ENCODE results near the gene EML6. TPM values are rescaled to one million over a fixed set of nuclear protein-coding genes. Genes with fewer than 3 reads are reported as not detected.

Gene EML6
- total RNA-seq, 1 donor from 2014 or later: 0.90 TPM

DNA sequence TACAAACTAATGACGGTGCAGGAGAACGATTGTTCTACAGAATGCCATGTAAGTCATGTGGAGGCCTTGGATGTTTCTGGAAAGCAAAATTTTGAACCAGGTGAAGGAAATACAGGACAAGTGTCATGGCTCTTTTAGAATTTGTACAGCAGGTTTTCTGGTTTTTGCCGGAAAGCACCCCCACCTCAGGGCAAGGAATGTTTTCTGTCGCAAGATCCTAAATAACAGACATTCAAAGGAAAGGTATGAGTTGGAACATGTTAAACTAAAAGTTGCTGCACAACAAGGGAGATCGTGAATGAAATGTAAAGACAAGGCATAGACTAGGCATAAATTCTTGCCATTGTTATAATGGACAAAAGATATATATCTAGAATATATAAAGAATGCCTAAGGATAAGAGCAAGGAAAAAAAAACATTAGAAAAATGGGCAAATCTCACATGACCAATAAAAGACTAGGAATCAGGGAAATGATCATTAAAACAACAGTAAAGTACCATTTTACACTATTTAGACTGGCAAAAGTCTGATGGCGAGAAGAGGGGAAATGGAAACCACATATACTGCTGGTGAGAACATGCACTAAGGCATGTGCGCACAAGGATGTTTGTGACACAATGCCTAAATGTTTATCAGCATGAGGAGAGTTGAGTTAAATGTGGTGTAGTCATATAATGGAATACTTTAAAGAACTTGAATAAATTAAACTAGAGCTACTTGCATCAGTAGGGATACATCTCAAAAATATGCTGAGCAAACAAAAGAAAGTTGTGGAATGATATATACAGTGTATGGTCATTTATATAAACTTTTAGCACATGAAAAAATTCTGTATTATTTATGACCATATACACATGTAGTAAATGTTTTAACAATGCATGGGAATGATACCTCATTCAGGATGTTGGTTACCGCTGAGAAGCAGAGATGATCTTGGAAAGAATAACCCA is 127.0 kb downstream of the EML6 start:
- H3K27ac Mint-ChIP-seq (ENCODE audit: unreplicated experiment): no peak overlapping the region
- no peak for DNase-seq (ENCODE audit: low spot score)
- no peaks in the 10 kb centered on the region for H3K4me1 Mint-ChIP-seq (ENCODE audit: unreplicated experiment)
- TF ChIP-seq, protein P1, sequence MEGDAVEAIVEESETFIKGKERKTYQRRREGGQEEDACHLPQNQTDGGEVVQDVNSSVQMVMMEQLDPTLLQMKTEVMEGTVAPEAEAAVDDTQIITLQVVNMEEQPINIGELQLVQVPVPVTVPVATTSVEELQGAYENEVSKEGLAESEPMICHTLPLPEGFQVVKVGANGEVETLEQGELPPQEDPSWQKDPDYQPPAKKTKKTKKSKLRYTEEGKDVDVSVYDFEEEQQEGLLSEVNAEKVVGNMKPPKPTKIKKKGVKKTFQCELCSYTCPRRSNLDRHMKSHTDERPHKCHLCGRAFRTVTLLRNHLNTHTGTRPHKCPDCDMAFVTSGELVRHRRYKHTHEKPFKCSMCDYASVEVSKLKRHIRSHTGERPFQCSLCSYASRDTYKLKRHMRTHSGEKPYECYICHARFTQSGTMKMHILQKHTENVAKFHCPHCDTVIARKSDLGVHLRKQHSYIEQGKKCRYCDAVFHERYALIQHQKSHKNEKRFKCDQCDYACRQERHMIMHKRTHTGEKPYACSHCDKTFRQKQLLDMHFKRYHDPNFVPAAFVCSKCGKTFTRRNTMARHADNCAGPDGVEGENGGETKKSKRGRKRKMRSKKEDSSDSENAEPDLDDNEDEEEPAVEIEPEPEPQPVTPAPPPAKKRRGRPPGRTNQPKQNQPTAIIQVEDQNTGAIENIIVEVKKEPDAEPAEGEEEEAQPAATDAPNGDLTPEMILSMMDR (IDR thresholded peaks at IDR 0.05; ENCODE audit: unreplicated experiment): no peak
- no peaks in the 10 kb centered on the region for H3K9me3 Mint-ChIP-seq (ENCODE audit: unreplicated experiment)
- H3K27me3 Mint-ChIP-seq (ENCODE audit: unreplicated experiment): peaks cover 1% of the 10 kb centered on the region
- no peak overlapping the region for H3K4me3 Mint-ChIP-seq (ENCODE audit: unreplicated experiment)
- no peaks in the 10 kb centered on the region for H3K36me3 Mint-ChIP-seq (ENCODE audit: low read depth, unreplicated experiment)

DNA sequence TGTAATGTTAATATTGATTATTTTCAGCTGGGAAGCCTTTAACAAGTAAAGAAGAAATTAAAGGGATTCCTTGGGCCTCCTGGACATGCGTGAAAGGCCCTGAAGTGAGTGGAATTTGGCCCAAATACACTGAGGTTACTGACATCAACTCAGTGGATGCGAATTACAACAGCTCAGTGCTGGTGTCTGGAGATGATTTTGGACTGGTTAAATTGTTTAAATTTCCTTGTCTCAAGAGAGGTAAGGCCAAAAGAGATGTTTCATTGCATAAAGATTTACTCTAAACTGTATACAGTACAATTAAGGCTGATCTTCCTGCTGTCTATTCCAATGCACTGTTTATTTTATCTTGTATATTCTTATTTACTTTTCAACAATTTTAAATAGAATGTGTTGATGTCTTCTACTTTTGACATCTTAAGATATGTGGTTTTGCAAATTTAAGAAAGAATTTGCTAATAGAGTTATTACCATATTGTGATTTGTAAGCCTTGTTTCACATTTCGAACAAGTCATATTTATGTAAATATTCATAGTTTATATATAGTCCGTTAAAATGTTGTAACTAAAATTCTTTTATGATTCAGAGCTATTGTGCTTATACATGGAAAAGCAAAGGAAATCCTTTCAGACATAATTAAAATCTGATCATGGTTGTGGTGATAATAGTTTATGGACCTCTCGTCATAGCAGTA is 130.3 kb downstream of the EML6 start:
- Mint-ChIP-seq H3K27me3 (ENCODE audit: unreplicated experiment) (peaks cover 6% of the 10 kb centered on the region), H3K27ac (ENCODE audit: unreplicated experiment) (no peak overlapping the region), H3K4me1 (ENCODE audit: unreplicated experiment) (no peaks in the 10 kb centered on the region), H3K4me3 (ENCODE audit: unreplicated experiment) (no peak overlapping the region), H3K36me3 (ENCODE audit: low read depth, unreplicated experiment) (no peaks in the 10 kb centered on the region), H3K9me3 (ENCODE audit: unreplicated experiment) (no peaks in the 10 kb centered on the region)
- no peak for DNase-seq (ENCODE audit: low spot score)
- TF ChIP-seq, protein P1 (IDR thresholded peaks at IDR 0.05; ENCODE audit: unreplicated experiment): no peak

DNA sequence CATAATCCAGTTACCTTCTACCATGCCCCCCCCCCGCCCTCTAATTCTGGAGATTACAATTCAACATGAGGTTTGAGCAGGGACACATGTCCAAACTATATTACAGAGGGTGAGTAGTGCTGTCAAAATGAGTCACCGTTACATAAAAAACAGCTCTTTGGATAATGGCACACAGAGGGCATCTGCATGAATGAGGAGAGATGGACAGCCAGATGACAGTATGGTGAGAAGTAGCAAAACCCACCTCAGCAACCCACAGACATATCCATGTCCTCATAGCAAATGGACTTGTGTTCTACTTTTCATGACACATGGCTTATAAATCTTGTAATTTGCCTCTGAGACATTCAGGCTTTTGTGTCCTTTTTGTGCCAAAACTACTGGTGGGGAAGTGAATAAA is 132.0 kb downstream of the EML6 start:
- Mint-ChIP-seq H3K4me1 (ENCODE audit: unreplicated experiment) (no peaks in the 10 kb centered on the region), H3K27me3 (ENCODE audit: unreplicated experiment) (peaks cover 5% of the 10 kb centered on the region), H3K9me3 (ENCODE audit: unreplicated experiment) (no peaks in the 10 kb centered on the region), H3K27ac (ENCODE audit: unreplicated experiment) (no peak overlapping the region), H3K4me3 (ENCODE audit: unreplicated experiment) (no peak overlapping the region), H3K36me3 (ENCODE audit: low read depth, unreplicated experiment) (no peaks in the 10 kb centered on the region)
- TF ChIP-seq, protein P1 (IDR thresholded peaks at IDR 0.05; ENCODE audit: unreplicated experiment): no peak
- DNase-seq (ENCODE audit: low spot score): no peak

DNA sequence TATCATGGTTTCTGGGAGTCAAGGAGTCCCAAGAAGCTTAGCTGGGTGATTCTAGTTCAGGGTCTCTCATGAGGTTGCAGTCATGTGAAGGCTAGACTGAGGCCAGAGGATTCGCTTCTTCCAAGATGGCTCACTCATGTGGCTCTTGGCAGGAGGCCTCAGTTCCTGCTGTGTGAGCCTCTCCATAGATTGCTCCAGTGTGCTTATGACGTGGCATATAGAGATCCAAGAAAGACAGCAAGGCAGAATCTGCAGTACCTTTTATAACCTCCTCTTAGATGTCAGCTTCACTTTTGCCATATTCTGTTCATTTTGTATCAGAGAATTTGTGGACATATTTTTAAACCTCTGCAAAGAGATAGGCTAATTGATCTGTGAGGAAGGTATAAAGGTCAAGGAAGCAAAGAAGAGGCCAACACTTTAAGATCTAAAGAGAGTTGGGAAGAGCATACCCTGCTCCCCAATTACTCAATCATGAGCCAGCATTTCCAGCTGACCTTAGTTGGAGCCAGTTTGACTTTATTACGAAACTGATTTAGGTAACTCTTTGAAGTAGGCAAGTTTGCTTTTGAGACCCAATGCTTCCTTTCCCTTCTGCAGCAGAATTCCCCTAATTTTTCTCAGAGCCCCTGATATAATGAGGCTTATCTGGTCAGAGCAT is 134.7 kb downstream of the EML6 start:
- no peak overlapping the region for H3K4me3 Mint-ChIP-seq (ENCODE audit: unreplicated experiment)
- TF ChIP-seq, protein P1 (IDR thresholded peaks at IDR 0.05; ENCODE audit: unreplicated experiment): no peak
- no peaks in the 10 kb centered on the region for H3K4me1 Mint-ChIP-seq (ENCODE audit: unreplicated experiment)
- H3K27me3 Mint-ChIP-seq (ENCODE audit: unreplicated experiment): peaks cover 7% of the 10 kb centered on the region
- H3K36me3 Mint-ChIP-seq (ENCODE audit: low read depth, unreplicated experiment): no peaks in the 10 kb centered on the region
- H3K9me3 Mint-ChIP-seq (ENCODE audit: unreplicated experiment): no peaks in the 10 kb centered on the region
- no peak for DNase-seq (ENCODE audit: low spot score)
- H3K27ac Mint-ChIP-seq (ENCODE audit: unreplicated experiment): no peak overlapping the region
